Subcutaneous preadipocyte (primary cell): ENCODE measurements around the gene NRDC. TPM values are rescaled to one million over a fixed set of nuclear protein-coding genes. Genes with fewer than 3 reads are reported as not detected.

Experiments used
- small RNA-seq: library from RNA; depleted of rRNA; stranded (forward); fragments of <200 nt; gene quantifications from one replicate; pipeline ENCODE3, GENCODE V24; 2012
- total RNA-seq: library from RNA; depleted of rRNA; stranded (reverse); fragments of >200 nt; gene quantifications from 2 replicates; pipeline ENCODE4 v1.2.3, GENCODE V29; 2012

NRDC gene, protein sequence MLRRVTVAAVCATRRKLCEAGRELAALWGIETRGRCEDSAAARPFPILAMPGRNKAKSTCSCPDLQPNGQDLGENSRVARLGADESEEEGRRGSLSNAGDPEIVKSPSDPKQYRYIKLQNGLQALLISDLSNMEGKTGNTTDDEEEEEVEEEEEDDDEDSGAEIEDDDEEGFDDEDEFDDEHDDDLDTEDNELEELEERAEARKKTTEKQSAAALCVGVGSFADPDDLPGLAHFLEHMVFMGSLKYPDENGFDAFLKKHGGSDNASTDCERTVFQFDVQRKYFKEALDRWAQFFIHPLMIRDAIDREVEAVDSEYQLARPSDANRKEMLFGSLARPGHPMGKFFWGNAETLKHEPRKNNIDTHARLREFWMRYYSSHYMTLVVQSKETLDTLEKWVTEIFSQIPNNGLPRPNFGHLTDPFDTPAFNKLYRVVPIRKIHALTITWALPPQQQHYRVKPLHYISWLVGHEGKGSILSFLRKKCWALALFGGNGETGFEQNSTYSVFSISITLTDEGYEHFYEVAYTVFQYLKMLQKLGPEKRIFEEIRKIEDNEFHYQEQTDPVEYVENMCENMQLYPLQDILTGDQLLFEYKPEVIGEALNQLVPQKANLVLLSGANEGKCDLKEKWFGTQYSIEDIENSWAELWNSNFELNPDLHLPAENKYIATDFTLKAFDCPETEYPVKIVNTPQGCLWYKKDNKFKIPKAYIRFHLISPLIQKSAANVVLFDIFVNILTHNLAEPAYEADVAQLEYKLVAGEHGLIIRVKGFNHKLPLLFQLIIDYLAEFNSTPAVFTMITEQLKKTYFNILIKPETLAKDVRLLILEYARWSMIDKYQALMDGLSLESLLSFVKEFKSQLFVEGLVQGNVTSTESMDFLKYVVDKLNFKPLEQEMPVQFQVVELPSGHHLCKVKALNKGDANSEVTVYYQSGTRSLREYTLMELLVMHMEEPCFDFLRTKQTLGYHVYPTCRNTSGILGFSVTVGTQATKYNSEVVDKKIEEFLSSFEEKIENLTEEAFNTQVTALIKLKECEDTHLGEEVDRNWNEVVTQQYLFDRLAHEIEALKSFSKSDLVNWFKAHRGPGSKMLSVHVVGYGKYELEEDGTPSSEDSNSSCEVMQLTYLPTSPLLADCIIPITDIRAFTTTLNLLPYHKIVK
- 73.1 and 81.5 TPM in 2 replicates for total RNA-seq

DNA sequence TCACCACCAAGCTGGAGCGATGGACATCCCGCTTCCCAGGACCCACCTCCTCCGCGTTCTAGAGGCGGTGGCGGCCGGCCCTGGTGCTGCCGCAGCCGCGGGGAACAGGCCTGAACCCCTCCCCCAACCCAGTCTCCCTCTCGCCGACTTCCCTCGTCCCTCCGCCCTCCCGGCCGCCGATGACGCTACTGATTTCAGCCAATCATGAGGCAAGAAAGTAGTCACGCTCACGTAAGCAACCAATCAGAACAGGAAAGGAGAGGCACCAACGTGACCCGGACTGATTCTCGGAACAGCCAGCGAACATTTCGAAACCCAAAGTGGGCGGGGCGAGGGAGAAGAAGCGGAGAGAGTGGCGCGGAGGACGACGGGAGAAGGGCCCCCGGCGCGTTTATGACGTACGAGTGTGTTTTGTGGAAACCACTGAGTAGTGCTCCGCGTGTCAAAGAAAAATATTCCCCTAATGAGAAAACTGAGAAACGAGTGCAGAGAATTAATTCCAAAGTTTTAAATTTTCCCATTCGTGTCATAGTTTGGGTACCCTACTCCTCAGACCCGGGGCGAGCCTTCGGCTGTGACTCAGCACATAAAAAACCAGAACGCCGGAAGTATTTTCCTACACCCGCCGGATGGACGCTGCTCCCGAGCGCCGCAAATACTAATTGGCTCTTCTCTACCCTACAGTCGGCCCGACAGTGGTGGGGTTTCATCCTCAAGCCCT is at the start of gene NRDC:
NRDC (minus strand) TSS at position 112 of the 721 bp plus-strand sequence. CDS start 112 bp downstream, outside the sequence.

Small RNA genes lying within 50 kb of the gene (small RNA-seq; reads per million reads assigned to genes)
- not detected for gene AL050343.2

Other genes with a start within 250 kb of the NRDC start
- gene RAB3B, start 112.0 kb upstream of the NRDC start, total RNA-seq = 0.73 and 4.1 TPM in 2 replicates
- gene KTI12, start 155.1 kb upstream of the NRDC start, total RNA-seq = 12.9 and 16.0 TPM in 2 replicates
- 25.8 and 26.1 TPM in 2 replicates for gene TXNDC12, start 176.5 kb upstream of the NRDC start, total RNA-seq
- 39.1 and 49.6 TPM in 2 replicates for gene BTF3L4, start 177.6 kb upstream of the NRDC start, total RNA-seq